Epithelial cell of proximal tubule (primary cell): ENCODE data around the gene C22orf39. TPM values are rescaled to one million over a fixed set of nuclear protein-coding genes. Genes with fewer than 3 reads are reported as not detected.

Source experiments
- DNase-seq: peaks from one replicate; pipeline ENCODE4 v3.0.0-alpha.2; 2011; ENCODE audit warnings: low read depth
- H3K4me3 ChIP-seq: 2 replicates; pipeline ENCODE4 v1.5.1; 2011; ENCODE audit warnings: low read depth, mild to moderate bottlenecking, low read length
- total RNA-seq: library from RNA; depleted of rRNA; stranded (reverse); fragments of >200 nt; gene quantifications from 2 replicates; pipeline ENCODE4 v1.2.3, GENCODE V29; 2015
- TF ChIP-seq, protein P1 (sequence below): conservative IDR thresholded peaks from 2 replicates; pipeline ENCODE4 v1.5.1; 2012; ENCODE audit warnings: low read depth, mild to moderate bottlenecking, low read length

Gene C22orf39
- total RNA-seq, 1 donor from 2014 or later: 40.3 TPM

GRCh38 chr22:19461506-19461905, 14.0 kb upstream of the C22orf39 start:
- DNase-seq: no peak
- TF ChIP-seq, protein P1, sequence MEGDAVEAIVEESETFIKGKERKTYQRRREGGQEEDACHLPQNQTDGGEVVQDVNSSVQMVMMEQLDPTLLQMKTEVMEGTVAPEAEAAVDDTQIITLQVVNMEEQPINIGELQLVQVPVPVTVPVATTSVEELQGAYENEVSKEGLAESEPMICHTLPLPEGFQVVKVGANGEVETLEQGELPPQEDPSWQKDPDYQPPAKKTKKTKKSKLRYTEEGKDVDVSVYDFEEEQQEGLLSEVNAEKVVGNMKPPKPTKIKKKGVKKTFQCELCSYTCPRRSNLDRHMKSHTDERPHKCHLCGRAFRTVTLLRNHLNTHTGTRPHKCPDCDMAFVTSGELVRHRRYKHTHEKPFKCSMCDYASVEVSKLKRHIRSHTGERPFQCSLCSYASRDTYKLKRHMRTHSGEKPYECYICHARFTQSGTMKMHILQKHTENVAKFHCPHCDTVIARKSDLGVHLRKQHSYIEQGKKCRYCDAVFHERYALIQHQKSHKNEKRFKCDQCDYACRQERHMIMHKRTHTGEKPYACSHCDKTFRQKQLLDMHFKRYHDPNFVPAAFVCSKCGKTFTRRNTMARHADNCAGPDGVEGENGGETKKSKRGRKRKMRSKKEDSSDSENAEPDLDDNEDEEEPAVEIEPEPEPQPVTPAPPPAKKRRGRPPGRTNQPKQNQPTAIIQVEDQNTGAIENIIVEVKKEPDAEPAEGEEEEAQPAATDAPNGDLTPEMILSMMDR: no peak
- H3K4me3 ChIP-seq: no peak overlapping the region

GRCh38 chr22:19460036-19460435, 12.5 kb upstream of the C22orf39 start:
- TF ChIP-seq, protein P1: no peak
- no peak overlapping the region for H3K4me3 ChIP-seq

GRCh38 chr22:19457828-19458428, 10.4 kb upstream of the C22orf39 start:
- DNase-seq: no peak
- H3K4me3 ChIP-seq: no peak overlapping the region
- TF ChIP-seq, protein P1: no peak

More at GRCh38 chr22:19460036-19460435, 12.5 kb upstream of the C22orf39 start:
- DNase-seq: no peak

- no peak overlapping the region for H3K4me3 ChIP-seq
- TF ChIP-seq, protein P1: no peak
- DNase-seq: no peak
Measured at GRCh38 chr22:19456541-19456940, 9.0 kb upstream of the C22orf39 start.

DNA sequence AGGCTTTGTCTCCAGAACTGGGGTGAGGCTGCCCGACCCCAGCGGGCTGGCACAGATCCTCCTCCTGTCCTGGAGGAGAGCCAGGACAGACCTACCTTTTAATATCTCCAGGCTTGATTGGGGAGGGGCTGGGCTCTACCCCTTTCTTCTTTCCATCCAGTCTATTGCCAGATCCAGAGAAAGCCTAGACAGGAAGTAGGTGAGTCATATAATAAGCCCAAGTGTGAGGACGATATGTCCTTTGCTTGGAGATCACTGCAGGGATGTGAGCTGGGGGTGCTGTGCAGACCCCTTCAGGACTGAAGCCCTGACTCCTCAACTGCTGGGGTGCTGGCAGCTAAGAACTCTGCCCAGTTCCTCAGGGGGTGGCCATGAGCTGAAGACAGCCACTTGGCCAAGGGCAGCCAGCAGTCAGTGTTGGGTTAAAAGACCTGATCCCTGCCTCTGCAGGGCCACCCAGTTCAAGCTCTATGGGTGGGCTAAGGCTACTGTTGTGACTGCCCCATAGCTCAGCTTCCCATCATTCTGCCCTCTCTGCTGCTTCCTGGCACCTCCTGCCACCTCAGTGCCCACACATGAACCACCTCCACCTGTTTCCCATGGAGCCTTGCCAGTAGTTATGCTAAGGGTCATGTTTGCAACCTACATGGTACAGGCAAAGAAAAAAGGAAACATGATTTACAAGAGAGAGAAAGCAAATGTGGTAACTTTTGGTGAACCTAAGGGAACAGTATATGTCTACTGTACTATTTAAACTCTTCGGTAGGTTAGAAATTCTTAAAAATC, 8.3 kb upstream of the C22orf39 start:
- no peak for DNase-seq
- H3K4me3 ChIP-seq: no peak overlapping the region
- TF ChIP-seq, protein P1: no peak

DNA sequence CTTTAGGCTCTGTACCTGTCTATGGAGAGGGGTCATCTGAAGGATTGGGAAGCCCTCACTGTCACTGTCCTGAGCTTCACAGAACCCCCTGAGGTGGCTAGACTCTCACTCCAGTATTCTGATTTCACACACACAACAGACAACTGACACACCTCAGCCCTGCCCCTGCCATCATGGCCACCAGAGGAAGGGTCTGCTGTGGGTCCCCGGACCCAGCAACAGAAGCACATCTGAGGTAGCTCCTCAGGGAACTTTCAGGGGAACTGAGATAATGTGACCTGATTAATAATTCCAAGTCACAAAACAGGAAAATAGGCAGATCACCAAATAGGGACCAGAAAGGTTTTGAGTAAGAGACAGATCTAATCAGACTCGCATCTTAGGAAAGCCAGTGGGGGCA, 7.5 kb upstream of the C22orf39 start:
- no peak overlapping the region for H3K4me3 ChIP-seq
- DNase-seq: no peak
- TF ChIP-seq, protein P1: no peak
